T-helper 22 cell (primary cell): ENCODE data around the gene TBC1D16.
"Not testable (repeated sequence)": the region's sequence is repeated elsewhere in the genome, so short reads cannot be mapped to it uniquely, and the experiment has no call there.

Experiments used
- DNase-seq: peaks from one replicate; pipeline ENCODE4 v3.0.0-alpha.2; 2020; ENCODE audit warnings: low read depth

Gene TBC1D16

GRCh38 chr17:79974566-79975497, 60.8 kb downstream of the TBC1D16 start:
- DNase-seq = no peak

- DNase-seq = no peak
Observed at GRCh38 chr17:79971651-79972050, 64.0 kb downstream of the TBC1D16 start.

DNA sequence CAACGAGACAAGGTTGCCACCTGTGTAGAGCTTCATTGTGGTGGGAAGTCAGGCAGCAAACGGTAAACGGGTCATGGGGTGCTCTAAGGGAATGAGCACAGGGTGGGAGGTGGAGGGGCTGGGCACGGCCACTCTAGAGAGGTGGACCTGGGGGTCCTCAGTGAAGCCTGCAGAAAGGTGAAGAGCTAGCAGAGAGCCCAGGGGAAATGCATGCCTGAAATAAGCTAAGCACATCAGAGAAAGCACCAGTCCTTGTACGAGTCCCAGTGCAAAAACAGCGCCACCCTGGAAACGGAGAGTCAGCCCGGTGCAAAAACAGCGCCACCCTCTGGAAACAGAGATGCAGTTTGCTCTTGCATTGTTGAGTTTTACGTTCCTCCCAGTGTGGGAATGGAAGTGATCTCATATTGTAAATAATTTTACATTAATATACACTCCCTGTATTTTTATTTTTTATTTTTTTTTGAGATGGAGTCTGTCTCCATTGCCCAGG, 65.0 kb downstream of the TBC1D16 start:
- no peak for DNase-seq

GRCh38 chr17:79969906-79970305, 65.8 kb downstream of the TBC1D16 start:
- no peak for DNase-seq

DNA sequence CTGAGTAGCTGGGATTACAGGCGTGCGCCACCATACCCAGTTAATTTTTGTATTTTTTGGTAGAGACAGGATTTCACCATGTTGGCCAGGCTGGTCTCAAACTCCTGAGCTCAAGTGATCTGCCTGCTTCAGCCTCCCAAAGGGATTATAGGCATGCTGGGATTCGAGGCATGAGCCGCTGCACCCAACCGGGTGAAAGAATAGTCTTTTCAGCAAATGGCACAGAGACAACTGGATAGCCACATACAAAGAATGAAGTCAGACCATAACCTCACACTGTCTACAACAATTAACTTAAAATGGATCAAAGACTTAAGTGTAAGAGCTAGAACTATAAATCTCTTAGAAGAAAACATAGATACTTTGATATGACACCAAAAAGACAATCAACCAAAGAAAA, 67.6 kb downstream of the TBC1D16 start:
- no peak for DNase-seq

DNA sequence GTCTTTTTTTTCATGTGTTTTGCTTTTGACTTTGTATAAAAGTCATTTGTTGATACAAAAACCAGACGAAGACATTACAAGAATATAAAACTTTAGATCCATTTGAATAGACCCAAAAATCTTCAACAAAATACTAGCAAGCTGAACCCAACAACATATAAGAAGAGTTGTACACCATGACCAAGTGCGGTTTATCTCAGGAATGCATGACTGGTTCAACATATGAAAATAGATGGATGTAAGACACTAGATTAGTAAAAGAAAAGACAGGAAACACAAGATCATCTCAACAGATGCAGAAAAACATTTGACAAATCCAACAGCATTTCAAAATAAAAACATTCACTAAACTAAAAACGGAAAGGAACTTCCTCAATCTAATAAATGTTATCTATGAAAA, 69.0 kb downstream of the TBC1D16 start:
- no peak for DNase-seq

DNA sequence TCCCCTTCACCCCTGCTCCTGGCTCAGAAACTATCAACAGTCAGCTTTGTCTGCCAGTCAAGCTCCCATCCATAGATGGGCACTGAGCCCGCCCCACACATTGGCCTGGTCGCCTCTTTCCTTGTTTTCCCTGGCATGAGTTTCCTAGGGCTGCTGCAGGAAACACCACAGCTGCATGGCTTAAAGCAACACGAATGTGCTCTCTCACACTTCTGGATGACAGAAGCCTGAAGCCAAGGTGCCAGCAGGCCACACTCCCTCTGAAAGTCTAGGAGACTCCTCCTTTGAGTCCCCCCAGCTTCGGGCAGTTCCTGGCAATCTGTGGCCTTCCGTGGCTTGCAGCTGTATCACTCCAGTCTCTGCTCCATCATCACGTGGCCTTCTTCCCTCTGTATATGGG, 69.9 kb downstream of the TBC1D16 start:
- no peak for DNase-seq

DNA sequence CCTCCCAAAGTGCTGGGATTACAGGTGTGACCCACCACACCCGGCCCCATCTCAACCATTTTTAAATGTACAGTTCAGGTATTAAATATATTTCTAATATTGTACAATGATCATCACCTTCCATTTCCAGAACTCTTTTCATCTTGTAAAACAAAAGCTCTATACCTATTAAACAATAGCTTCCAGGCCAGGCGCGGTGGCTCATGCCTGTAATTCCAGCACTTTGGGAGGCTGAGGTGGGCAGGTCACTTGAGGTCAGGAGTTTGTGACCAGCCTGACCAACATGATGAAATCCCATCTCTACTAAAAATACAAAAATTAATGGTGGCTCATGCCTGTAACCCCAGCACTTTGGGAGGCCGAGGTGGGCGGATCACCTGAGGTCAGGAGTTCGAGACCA, 73.2 kb downstream of the TBC1D16 start:
- not testable (repeated sequence) for DNase-seq

GRCh38 chr17:79961567-79961966, 74.1 kb downstream of the TBC1D16 start:
- not testable (repeated sequence) for DNase-seq

- DNase-seq = no peak
Observed at GRCh38 chr17:79960788-79961522, 74.7 kb downstream of the TBC1D16 start.

- no peak for DNase-seq
Observed at GRCh38 chr17:79959042-79959441, 76.6 kb downstream of the TBC1D16 start.

GRCh38 chr17:79956853-79957252, 78.8 kb downstream of the TBC1D16 start:
- no peak for DNase-seq

GRCh38 chr17:79956441-79956735, 79.3 kb downstream of the TBC1D16 start:
- DNase-seq = not testable (repeated sequence)

DNA sequence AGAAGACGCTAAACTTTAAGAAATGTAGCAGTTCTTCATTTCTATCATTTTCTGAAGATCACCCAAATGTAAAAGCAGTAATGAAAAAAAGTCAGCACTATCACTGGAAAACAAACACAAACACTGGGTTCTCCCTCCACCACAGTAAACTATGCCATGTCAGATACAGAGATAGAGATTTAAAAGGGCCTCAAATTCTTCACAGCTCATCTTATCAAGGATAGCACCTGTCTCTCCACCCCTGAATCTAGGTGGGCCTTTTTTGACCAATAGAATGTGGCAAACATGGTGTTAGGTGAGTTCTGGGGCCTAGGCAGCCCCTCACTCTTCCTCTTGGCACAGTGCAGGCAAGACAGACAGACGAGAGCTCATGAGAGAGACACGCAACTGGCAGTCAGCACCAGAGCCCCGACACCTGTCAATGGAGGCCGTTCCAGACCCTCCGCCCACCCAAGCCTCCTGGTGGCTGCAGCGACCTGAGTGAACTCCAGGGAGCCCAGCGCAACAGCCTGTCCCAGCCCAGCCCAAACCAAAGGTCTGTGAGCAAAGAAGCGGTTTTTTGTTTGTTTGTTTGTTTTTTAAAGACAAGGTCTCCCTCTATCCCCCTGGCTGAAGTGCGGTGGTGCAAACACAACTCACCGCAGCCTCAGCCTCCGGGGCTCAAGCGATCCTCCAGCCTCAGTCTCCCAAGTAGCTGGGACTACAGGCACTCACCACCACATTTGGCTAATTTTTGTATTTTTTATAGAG, 79.8 kb downstream of the TBC1D16 start:
- DNase-seq = no peak

- no peak for DNase-seq
Observed at GRCh38 chr17:79955167-79955549, 80.5 kb downstream of the TBC1D16 start.

DNA sequence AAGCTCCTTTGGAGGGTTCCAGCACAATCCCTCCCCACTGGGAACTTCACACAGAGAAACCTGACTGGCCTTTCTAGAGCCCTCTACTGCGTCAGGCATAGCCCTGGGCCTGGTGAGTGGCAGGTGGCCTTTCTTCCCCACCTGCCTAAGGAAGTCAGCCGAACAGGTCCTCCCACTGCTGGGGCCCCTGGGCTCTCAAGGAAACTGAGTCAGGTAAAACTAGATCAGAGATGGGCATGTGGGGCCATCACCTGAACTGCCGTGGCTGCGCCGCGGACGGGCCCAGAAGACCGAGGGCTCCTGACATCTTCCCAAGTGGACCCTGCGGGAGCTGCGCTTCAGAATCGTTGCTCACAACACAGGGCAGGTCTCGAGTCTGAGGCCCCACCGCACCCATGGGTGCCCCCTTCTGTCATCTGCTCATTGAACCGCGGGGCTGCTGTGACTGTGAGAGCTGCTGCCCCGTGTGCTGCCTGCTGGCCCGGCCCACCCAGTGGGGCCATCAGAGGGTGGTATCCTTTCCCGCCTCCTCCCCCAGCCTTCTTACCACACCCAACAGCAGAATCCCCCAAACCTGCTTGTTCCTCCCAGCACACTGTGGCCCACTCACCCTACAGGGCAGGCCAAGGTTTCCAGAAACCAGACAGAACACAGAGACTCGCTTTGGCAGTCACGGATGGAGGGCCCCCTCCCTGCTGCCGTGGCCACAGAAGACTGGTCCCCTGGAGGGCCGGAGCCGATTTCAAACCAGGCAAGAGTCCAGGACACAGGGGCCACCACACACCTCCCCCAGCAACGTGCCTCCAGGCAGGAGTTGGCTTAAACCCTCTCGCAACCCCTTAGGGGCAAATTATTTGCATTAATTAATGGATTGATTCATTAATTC, 81.1 kb downstream of the TBC1D16 start:
- no peak for DNase-seq

- no peak for DNase-seq
Observed at GRCh38 chr17:79953335-79953734, 82.3 kb downstream of the TBC1D16 start.

DNA sequence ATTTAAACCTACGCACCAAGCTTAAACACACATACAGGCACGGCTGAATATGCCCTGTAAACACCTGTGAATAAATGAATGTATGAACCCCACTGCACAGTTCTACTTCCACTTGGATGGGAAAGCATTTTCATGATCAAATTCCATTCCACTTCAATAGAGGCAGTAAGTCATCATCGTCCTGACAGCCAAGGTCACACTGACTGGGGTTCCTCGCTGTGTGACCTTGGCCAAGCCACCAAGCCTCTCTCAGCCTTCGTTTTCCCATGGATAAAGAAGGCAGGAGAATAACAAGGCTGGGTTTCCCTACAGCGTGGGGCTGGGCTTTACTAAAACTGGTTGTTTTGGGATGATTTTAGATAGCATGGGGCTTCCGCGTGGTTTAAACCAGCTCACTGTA, 82.8 kb downstream of the TBC1D16 start:
- DNase-seq = no peak

GRCh38 chr17:79952265-79952877, 83.3 kb downstream of the TBC1D16 start:
- DNase-seq = no peak

DNA sequence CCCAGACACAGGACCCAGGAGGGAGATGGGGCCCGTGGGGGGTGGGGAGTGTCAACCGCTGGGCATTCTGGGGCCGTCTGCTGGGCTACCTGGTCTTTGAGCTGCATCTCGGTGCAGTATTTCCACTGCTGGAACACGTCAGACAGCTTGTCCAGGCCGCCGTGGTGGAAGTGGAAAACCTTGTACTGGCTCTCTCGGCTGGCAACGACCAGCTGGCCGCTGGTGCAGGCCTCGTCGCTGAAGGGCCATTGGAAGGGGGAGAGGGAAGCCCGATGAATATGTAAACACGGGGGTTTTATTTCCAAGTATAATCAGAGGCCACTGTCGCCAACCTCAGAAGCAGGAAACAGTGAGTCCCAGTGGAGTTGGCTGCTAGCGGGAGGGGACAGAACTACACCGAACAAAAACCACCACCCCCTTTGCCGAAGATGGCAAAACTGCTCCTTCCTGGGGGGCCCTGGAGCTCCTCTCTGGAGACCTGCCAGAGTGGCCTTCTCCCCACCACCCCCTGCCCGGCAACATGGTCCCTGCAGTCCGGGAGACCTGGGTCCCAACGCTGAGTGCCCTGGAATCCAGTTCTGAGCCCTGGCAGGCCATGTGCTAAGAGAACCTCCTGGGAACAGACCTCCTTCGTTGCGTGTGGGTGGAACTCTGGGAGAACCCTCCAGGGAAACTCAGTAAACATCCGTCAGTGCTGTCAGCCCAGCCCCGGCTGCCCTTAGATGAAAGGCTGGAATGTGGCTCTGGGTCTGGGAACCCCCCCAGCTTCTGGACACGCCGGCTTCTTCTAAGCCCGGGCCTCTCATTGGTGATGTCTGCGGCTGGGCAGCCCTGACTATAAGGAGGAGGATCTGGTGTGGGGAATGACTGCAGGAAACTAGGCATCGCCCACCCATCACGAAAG, 84.1 kb downstream of the TBC1D16 start:
- no peak for DNase-seq
